ENCODE measurements around the gene ENSA.

DNA sequence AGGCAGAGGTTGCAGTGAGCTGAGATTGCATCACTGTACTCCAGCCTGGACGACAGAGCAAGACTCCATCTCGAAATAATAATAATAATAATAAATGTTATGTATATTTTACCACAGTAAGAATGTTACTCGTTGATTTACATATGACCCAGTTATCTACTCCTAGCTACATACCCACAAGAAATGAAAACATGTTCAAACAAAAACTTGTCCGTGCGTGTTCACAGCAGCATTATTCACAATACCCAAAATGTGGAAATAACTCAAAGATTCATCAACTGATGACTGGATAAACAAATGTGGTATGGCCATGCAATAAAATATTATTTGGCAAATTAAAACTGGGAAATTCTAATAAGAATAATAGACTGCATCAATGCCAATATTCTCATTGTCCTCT, 31.7 kb upstream of the ENSA start:
- TF ChIP-seq POLR2A (IDR thresholded peaks at IDR 0.05; ENCODE audit: low read length) (no peak), GATA1 (IDR thresholded peaks at IDR 0.05; ENCODE audit: low read depth, low read length) (no peak)
